ENCODE results near the gene CBARP.
A peak's percentile ranks its signal among the peaks of the same experiment; 100 is the strongest.

The CBARP gene

DNA sequence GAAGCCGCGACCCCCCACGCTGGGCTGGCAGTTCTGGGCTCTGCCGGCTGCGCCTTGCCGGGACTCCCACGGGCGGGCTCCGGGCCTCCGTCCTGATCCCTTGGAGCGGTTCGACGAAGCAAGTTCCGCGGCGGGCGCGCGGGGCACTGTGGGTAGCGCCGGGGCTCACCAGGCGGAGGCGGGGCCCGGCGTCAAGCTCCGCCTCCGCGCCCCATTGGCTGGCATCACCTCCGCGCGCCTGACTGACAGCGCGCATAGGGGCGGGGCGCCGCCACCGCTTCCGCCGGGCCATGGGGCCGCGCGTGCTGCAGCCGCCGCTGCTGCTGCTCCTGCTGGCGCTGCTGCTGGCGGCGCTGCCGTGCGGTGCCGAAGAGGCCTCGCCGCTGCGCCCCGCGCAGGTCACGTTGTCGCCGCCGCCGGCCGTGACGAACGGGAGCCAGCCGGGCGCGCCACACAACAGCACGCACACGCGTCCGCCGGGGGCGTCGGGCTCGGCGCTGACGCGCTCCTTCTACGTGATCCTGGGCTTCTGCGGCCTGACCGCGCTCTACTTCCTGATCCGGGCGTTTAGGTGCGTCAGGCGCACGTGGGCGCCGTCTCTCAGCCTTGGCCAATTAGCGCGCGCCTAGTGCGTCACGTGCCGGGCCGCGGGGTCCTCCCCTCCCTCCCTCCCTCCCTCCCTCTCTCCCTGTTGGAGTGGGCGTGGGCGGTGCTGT lies 37.6 kb upstream of the CBARP start, which contains the start of gene FAM174C:
Gene FAM174C, plus strand, starts transcription at position 271 of the 716 bp plus-strand sequence. Its CDS starts 20 bp downstream, at position 291.
- Histone ChIP-seq H3K4me1 (ENCODE audit: control insufficient read depth, insufficient read depth, low read length) (peaks cover 14% of the 10 kb centered on the region), H3K9me3 (ENCODE audit: control insufficient read depth, insufficient read depth, low read depth, low read length) (no peaks in the 10 kb centered on the region), H3K36me3 (ENCODE audit: control insufficient read depth in 2 of 2, insufficient read depth in 1 of 2, low read length in 2 of 2) (peaks cover 3 to 83% of the 10 kb centered on the region in 2 experiments; a peak in 2 of 3 replicates), H3K27ac (ENCODE audit: extremely low read depth, low read depth, low read length) (peak within 1 kb of the TSS; percentile 98), H3K4me3 (ENCODE audit: low read depth, low read length) (peak within 1 kb of the TSS; percentile 58)
- ChIA-PET POLR2A (interaction anchor here (0.6 to 3.4 kb wide), 14 partner anchors 8 to 123 kb away, joined by 3 to 28 read pairs (median 4); partner anchors contain the start of genes ATP5F1D and NDUFS7), CTCF (interaction anchor here (0.8 to 1.0 kb wide), 2 partner anchors 9 to 32 kb away, joined by 4 to 5 read pairs; no protein-coding TSS in a partner anchor)
- TF ChIP-seq ZNF157 (tag by site-specific recombination; IDR thresholded peaks at IDR 0.05): no peak
- TF ChIP-seq ZNF785 (tag by site-specific recombination; IDR thresholded peaks at IDR 0.05): 0 out of 2 replicates have a peak, but pooled peaks have one; percentile 12
- no peak for TF ChIP-seq ZNF350 (tag by site-specific recombination; IDR thresholded peaks at IDR 0.05)
- no peak for TF ChIP-seq ZNF274 (IDR thresholded peaks at IDR 0.05; ENCODE audit: low read length)
- TF ChIP-seq ZNF274 (tag by site-specific recombination; IDR thresholded peaks at IDR 0.05; ENCODE audit: borderline replicate concordance): no peak
- TF ChIP-seq ZNF629 (tag by site-specific recombination; IDR thresholded peaks at IDR 0.05): peak; percentile 62
- TF ChIP-seq ZEB2 (tag by site-specific recombination; IDR thresholded peaks at IDR 0.05): peak; percentile 72
- TF ChIP-seq GLIS1 (tag by site-specific recombination; IDR thresholded peaks at IDR 0.05): 0 out of 2 replicates have a peak, but pooled peaks have one; percentile 88
- TF ChIP-seq ZNF76 (tag by site-specific recombination; IDR thresholded peaks at IDR 0.05; ENCODE audit: borderline replicate concordance, low read depth): peak; percentile 94
- TF ChIP-seq, protein P1, sequence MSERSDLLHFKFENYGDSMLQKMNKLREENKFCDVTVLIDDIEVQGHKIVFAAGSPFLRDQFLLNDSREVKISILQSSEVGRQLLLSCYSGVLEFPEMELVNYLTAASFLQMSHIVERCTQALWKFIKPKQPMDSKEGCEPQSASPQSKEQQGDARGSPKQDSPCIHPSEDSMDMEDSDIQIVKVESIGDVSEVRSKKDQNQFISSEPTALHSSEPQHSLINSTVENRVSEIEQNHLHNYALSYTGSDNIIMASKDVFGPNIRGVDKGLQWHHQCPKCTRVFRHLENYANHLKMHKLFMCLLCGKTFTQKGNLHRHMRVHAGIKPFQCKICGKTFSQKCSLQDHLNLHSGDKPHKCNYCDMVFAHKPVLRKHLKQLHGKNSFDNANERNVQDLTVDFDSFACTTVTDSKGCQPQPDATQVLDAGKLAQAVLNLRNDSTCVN (tag by site-specific recombination; optimal IDR thresholded peaks at IDR 0.05): peak; percentile 80
- TF ChIP-seq ZNF677 (tag by site-specific recombination; IDR thresholded peaks at IDR 0.05): peak; percentile 61; the same call in 1 of the 2 replicates
- peak; percentile 100 for TF ChIP-seq ZNF366 (tag by site-specific recombination; conservative IDR thresholded peaks at IDR 0.05)
- TF ChIP-seq WT1 (tag by site-specific recombination; IDR thresholded peaks at IDR 0.05): peak; percentile 74
- peak; percentile 94 for TF ChIP-seq HIC1 (tag by site-specific recombination; IDR thresholded peaks at IDR 0.05)
- TF ChIP-seq ZBTB44 (tag by site-specific recombination; IDR thresholded peaks at IDR 0.05): peak; percentile 88
- peak; percentile 4; the same call in 1 of the 2 replicates for TF ChIP-seq ZNF600 (tag by site-specific recombination; IDR thresholded peaks at IDR 0.05)
- TF ChIP-seq ZBTB8A (tag by site-specific recombination; IDR thresholded peaks at IDR 0.05): peak; percentile 98
- TF ChIP-seq SCRT2 (tag by site-specific recombination; IDR thresholded peaks at IDR 0.05): peak; percentile 67; the same call in 1 of the 2 replicates
- TF ChIP-seq, protein P2, sequence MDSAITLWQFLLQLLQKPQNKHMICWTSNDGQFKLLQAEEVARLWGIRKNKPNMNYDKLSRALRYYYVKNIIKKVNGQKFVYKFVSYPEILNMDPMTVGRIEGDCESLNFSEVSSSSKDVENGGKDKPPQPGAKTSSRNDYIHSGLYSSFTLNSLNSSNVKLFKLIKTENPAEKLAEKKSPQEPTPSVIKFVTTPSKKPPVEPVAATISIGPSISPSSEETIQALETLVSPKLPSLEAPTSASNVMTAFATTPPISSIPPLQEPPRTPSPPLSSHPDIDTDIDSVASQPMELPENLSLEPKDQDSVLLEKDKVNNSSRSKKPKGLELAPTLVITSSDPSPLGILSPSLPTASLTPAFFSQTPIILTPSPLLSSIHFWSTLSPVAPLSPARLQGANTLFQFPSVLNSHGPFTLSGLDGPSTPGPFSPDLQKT (IDR thresholded peaks at IDR 0.05; ENCODE audit: borderline replicate concordance, low read depth, low read length): peak; percentile 70; the same call in 1 of the 2 replicates
- TF ChIP-seq BCL11A (tag by site-specific recombination; IDR thresholded peaks at IDR 0.05; ENCODE audit: low read depth): 0 out of 2 replicates have a peak, but pooled peaks have one; percentile 38
- TF ChIP-seq ZNF639 (tag by site-specific recombination; IDR thresholded peaks at IDR 0.05): 0 out of 2 replicates have a peak, but pooled peaks have one; percentile 1
- TF ChIP-seq ZSCAN30 (tag by site-specific recombination; IDR thresholded peaks at IDR 0.05): peak; percentile 35
- TF ChIP-seq KLF10 (tag by site-specific recombination; IDR thresholded peaks at IDR 0.05): peak; percentile 17; the same call in 1 of the 2 replicates
- TF ChIP-seq ZNF2 (tag by site-specific recombination; IDR thresholded peaks at IDR 0.05): 0 out of 2 replicates have a peak, but pooled peaks have one; percentile 68
- peak; percentile 98 for TF ChIP-seq ZBTB48 (tag by site-specific recombination; IDR thresholded peaks at IDR 0.05)
- TF ChIP-seq IKZF3 (tag by site-specific recombination; IDR thresholded peaks at IDR 0.05): peak; percentile 87
- 0 out of 2 replicates have a peak, but pooled peaks have one; percentile 13 for TF ChIP-seq ZBTB10 (tag by site-specific recombination; IDR thresholded peaks at IDR 0.05)

Data from HEK293 (cell line).